LNCaP clone FGC (cell line): ENCODE measurements around the gene DGKK.

Source experiments
- DNase-seq: peaks from one replicate; pipeline ENCODE4 v3.0.0-alpha.2; 2011; ENCODE audit warnings: low read depth
- H3K4me3 ChIP-seq: 2 replicates; pipeline ENCODE4 v1.5.1; 2011; ENCODE audit warnings: mild to moderate bottlenecking, low read depth, low read length, control low read depth
- TF ChIP-seq, protein P1 (sequence below): IDR thresholded peaks from 2 replicates; pipeline ENCODE4 v1.5.1; 2012; ENCODE audit warnings: mild to moderate bottlenecking; ENCODE audit not compliant: control insufficient read depth, insufficient read depth; ENCODE audit errors: extremely low read depth

DGKK gene

DNA sequence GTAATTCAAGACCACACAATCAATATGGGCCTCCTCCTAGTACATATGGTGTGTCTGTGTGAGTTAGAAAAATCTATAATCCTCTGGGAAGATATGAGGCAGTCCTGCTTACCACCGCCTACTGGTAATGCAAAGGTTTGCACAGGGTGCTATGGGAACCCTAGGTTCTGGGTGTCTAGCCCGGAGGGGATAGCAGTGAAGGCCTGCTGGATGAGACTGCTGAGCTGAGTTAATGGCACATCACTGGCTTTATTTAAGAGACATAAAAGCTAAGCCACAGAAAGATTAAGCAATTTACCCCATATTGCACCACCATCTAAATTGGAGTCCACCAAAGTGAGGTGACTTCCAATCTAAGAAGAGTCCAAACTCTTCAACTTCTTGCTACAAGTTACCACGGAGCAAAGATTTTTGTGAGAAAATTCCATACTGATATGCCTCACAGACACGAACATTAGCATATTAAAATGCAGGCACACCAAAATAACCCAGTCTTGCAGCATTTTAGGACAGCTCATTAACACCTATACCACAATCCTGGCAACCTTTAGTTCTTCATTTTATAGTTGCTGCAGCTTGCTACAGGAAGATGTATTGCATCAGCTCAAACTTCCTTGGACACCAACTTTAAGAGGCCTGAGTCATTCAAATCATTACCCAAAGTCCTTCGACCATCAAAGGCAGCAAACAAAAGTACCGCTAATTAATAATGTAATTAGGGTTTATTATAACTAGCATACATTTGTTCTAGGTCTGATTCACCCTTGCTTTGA is 13.7 kb downstream of the DGKK start:
- H3K4me3 ChIP-seq, result no peak overlapping the region
- TF ChIP-seq, protein P1, sequence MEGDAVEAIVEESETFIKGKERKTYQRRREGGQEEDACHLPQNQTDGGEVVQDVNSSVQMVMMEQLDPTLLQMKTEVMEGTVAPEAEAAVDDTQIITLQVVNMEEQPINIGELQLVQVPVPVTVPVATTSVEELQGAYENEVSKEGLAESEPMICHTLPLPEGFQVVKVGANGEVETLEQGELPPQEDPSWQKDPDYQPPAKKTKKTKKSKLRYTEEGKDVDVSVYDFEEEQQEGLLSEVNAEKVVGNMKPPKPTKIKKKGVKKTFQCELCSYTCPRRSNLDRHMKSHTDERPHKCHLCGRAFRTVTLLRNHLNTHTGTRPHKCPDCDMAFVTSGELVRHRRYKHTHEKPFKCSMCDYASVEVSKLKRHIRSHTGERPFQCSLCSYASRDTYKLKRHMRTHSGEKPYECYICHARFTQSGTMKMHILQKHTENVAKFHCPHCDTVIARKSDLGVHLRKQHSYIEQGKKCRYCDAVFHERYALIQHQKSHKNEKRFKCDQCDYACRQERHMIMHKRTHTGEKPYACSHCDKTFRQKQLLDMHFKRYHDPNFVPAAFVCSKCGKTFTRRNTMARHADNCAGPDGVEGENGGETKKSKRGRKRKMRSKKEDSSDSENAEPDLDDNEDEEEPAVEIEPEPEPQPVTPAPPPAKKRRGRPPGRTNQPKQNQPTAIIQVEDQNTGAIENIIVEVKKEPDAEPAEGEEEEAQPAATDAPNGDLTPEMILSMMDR, result no peak
- DNase-seq, result no peak

DNA sequence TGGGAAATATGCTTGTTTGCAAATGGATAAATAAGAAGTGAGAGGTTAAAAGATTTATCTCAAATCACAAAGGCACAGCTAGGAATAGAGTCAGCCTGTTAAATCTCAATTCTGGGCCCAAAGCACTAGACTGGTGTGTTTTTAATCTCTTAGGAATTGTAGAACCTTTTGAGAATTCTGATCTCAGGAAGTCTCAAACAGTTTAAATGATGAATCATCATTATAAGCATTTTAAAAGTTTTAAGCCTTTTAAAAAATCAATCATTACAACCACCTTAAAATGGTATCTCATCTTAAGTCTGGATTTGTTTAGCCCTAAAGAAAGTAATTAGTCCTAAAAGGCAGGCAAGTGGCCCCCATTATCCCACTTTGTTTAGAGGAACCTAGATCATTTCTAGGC is 17.8 kb downstream of the DGKK start:
- no peak overlapping the region for H3K4me3 ChIP-seq
- TF ChIP-seq, protein P1, result no peak
- DNase-seq, result no peak

DNA sequence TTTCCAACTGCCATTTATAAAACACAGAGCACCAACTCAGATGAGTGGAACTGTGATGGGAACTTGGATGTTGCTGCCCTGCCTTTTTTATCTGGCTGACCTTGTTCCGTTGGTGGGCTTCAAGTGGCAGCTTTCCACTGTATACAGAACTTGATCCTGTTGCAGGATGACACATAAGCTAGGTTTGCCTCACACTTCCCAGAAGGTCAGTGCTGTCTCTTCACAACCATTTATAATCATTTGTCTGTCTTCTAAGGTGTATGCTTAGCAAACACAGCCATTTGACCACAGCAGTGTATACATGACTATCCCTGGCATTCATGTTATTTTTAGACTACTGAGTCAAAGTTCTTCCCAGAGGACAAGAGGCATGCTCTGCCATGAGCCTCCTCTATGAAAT is 20.3 kb downstream of the DGKK start:
- H3K4me3 ChIP-seq, result no peak overlapping the region
- no peak for DNase-seq
- TF ChIP-seq, protein P1, result no peak

DNA sequence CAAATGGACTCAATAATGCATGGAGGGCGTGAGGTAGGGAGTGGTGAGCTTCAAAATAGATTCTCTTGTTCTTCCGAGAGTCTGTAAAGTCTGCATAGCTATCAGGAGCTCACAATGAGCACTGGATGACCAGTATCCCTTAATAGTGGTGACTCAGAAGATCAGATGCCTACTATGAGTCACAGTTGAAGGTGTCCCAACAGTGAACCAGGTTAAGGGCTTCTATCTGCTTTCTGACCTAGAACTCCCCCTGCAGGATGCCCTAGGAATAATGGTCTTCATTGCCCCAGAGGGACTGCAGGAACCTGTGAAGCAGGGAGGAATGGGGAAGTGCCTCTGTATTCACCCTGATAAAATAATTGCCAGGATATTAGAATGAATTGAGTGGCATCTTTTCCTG is 22.1 kb downstream of the DGKK start:
- no peak overlapping the region for H3K4me3 ChIP-seq
- DNase-seq, result peak; percentile 10
- TF ChIP-seq, protein P1, result peak; percentile 16; the same call in 1 of the 2 replicates

DNA sequence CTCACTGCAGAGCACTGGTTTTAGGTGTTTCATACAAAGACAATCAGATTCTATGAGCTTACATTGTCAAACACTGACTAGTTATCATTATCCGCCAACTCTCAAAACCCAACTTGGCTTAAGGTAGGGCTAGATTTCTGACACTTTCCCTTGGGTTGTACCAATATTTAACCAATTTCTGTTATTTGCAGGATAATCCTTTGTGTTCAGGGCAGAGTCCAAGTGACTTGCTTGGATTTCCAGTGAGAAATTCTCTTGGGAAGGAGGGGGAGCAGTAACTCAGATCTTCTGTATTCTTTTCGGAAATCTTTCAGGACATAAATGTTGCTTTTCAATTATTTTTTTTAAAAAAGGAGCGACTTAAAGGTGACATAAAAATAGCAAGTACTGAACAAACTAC is 23.1 kb downstream of the DGKK start:
- no peak overlapping the region for H3K4me3 ChIP-seq
- DNase-seq, result no peak
- TF ChIP-seq, protein P1, result no peak

DNA sequence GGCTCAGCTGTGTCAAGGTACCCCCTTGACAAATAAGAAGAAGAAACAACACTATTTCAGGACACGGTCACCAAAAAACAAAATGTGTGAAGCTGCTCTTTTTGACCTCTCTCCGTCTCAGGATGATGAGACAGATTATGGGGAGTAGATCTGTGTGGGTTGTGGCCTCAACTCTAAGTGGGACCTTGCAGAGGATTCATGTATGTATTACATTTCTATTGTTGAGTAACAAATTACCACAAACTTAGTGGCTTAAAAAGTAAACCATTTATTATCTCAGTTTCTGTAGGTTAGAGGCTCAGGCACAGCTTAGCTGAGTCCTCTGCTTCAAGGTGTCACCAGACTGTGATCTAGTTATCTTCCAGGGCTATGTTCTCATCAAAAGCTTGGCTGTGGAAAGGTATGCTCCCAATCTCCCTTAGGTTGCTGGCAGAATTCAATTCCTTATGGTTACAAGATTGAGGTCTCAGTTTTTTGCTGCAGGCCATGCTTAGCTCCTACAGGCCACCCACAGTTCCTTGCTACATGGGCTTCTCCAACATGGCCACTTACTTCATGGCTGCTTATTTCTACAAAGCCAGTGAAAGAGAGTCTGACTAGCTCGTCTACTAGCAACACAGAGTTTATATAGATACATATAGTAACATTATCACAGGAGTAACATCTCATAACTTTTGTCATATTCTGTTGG is 28.1 kb downstream of the DGKK start:
- TF ChIP-seq, protein P1, result no peak
- no peak for DNase-seq
- H3K4me3 ChIP-seq, result no peak overlapping the region

DNA sequence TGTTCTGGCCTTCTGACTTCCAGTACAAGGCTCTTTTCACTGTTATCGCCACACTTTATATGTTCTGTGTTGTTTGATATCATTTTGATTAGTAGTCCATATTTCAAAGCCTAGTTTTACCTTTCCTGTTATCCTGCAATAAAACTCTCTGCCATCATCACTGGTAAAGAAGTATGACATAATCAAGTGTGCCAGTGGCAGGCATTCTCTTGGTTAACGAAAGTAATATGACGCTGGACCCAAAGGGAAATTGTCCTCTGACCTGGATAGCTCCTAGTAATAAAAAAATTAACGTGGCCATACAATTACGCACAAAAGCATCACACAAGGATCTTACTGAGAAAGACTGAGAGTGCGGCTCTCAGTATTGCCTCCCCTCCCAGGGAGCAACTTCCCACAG is 33.8 kb downstream of the DGKK start:
- TF ChIP-seq, protein P1, result no peak
- no peak for DNase-seq
- H3K4me3 ChIP-seq, result no peak overlapping the region
